T-cell (primary cell): Measurements from ENCODE around the gene SNX7. TPM values are rescaled to one million over a fixed set of nuclear protein-coding genes. Genes with fewer than 3 reads are reported as not detected.

Source experiments
- ATAC-seq, 4 experiments: fragments of 200-7000 bp in 3 of 4; fragments of 150-1000 bp in 1 of 4; cut with Tn5 transposase; replicated peaks in 1 of 4; 1 replicate in 3 of 4; 2 replicates in 1 of 4; pipeline ENCODE4 v1.10.0; 2021; ENCODE audit warnings: moderate library complexity in 3 of 4, mild to moderate bottlenecking in 2 of 4, moderate number of reproducible peaks in 1 of 4
- CTCF ChIA-PET, 2 donors: fragments of 300-600 bp; sonication (Branson Sonifier 250); formaldehyde crosslinking; loops; one replicate each; lab custom pipeline; 2022; ENCODE audit warnings: antibody characterized with exemption in 2 of 2; lab: Charles Lee
- POLR2A ChIA-PET, 2 donors: fragments of 300-600 bp; sonication (Branson Sonifier 250); formaldehyde crosslinking; loops; one replicate each; lab custom pipeline; 2022; ENCODE audit warnings: antibody characterized with exemption in 2 of 2; lab: Charles Lee
- DNase-seq, 35 experiments: peaks; one replicate each; pipeline versions ENCODE4 v3.0.0 to v3.0.0-alpha.2; 2013 to 2023
- H3K27ac ChIP-seq: one replicate; pipeline ENCODE4 v1.5.1; 2013; ENCODE audit warnings: low read length
- H3K27me3 ChIP-seq, 2 experiments: replicated peaks in 1 of 2; 1 replicate in 1 of 2; 2 replicates in 1 of 2; pipeline versions ENCODE4 v1.6.1 to v1.7.0; 2013; ENCODE audit warnings: low read length in 1 of 2, mixed read lengths in 1 of 2; ENCODE audit not compliant: control insufficient read depth in 2 of 2, insufficient read depth in 2 of 2; ENCODE audit errors: extremely low read depth in 1 of 2
- H3K36me3 ChIP-seq, 2 donors: 1 replicate in 1 of 2; 2 replicates in 1 of 2; pipeline versions ENCODE4 v1.6.1 to v1.7.0; 2013; ENCODE audit warnings: low read length in 1 of 2; ENCODE audit not compliant: control insufficient read depth in 2 of 2, insufficient read depth in 1 of 2; ENCODE audit errors: extremely low read depth in 1 of 2
- H3K4me1 ChIP-seq, 2 experiments: 1 replicate in 1 of 2; 2 replicates in 1 of 2; pipeline versions ENCODE4 v1.6.1 to v1.7.0; 2013; ENCODE audit warnings: low read length in 2 of 2, mixed read lengths in 1 of 2; ENCODE audit not compliant: insufficient read depth in 2 of 2, control insufficient read depth in 1 of 2; ENCODE audit errors: extremely low read depth in 1 of 2
- H3K4me3 ChIP-seq, 2 donors: 1 replicate in 1 of 2; 2 replicates in 1 of 2; pipeline versions ENCODE4 v1.5.1 to v1.7.0; 2013; ENCODE audit warnings: mild to moderate bottlenecking in 2 of 2, low read length in 1 of 2, moderate library complexity in 1 of 2; ENCODE audit not compliant: control insufficient read depth in 1 of 2; ENCODE audit errors: extremely low read depth in 1 of 2
- H3K9me3 ChIP-seq: 2 replicates; pipeline ENCODE4 v1.7.0; 2013
- H3K27ac Mint-ChIP-seq, 2 donors: one replicate each; pipeline ENCODE4 v1.8.0; 2020 to 2021; ENCODE audit warnings: mild to moderate bottlenecking in 2 of 2, mixed read lengths in 2 of 2
- H3K27me3 Mint-ChIP-seq, 2 donors: one replicate each; pipeline ENCODE4 v1.8.0; 2021 to 2022; ENCODE audit warnings: mixed read lengths in 2 of 2
- H3K36me3 Mint-ChIP-seq: one replicate; pipeline ENCODE4 v1.8.0; 2021; ENCODE audit warnings: mixed read lengths
- H3K4me1 Mint-ChIP-seq, 3 donors: one replicate each; pipeline ENCODE4 v1.8.0; 2020 to 2022; ENCODE audit warnings: mixed read lengths in 3 of 3, mild to moderate bottlenecking in 1 of 3
- H3K4me3 Mint-ChIP-seq, 3 donors: one replicate each; pipeline ENCODE4 v1.8.0; 2020 to 2022; ENCODE audit warnings: mild to moderate bottlenecking in 3 of 3, mixed read lengths in 3 of 3, moderate library complexity in 3 of 3
- H3K9me3 Mint-ChIP-seq, 3 donors: one replicate each; pipeline ENCODE4 v1.8.0; 2020 to 2022; ENCODE audit warnings: mixed read lengths in 3 of 3
- WGBS: methylation state at CpG from one replicate; pipeline ENCODE4 v1.1.5; 2013; ENCODE audit warnings: missing lambda C conversion rate; ENCODE audit not compliant: insufficient coverage; 5-methylcytosine and 5-hydroxymethylcytosine counted together
- total RNA-seq, 35 experiments: library from RNA in 6 of 35; stranded (reverse) in 6 of 35; fragments of 120-200 nt in 1 of 35; gene quantifications; one replicate each; pipeline versions ENCODE4 v1.2.1 to v1.2.4 and lab custom pipeline; 2013 to 2026

The SNX7 gene
- total RNA-seq, 5 donors from 2014 or later (not counting 1 experiment from before 2014, with no cell fraction given) = 0.36 to 1.3 (median 0.47) TPM; not detected in 2

- POLR2A ChIA-PET = no interaction called here
- 79% methylated on average over 2 of the region's 5 CpGs for WGBS
- Mint-ChIP-seq H3K9me3 (no peaks in the 10 kb centered on the region), H3K27me3 (peaks cover 3 to 10% of the 10 kb centered on the region in 2 donors), H3K27ac (no peak overlapping the region), H3K4me1 (no peaks in the 10 kb centered on the region), H3K36me3 (no peaks in the 10 kb centered on the region), H3K4me3 (no peak overlapping the region)
- Histone ChIP-seq H3K36me3 (no peaks in the 10 kb centered on the region), H3K9me3 (no peaks in the 10 kb centered on the region), H3K4me1 (no peaks in the 10 kb centered on the region), H3K4me3 (no peak overlapping the region), H3K27ac (no peak overlapping the region), H3K27me3 (no peaks in the 10 kb centered on the region)
- ATAC-seq (no peak), DNase-seq (no peak)
- CTCF ChIA-PET = no interaction called here
Observed at GRCh38 chr1:98674075-98674781, 12.7 kb downstream of the SNX7 start.

GRCh38 chr1:98675282-98675681 is 13.8 kb downstream of the SNX7 start:
- no peaks in the 10 kb centered on the region for H3K36me3 ChIP-seq
- ChIA-PET CTCF (no interaction called here), POLR2A (no interaction called here)
- no peaks in the 10 kb centered on the region for H3K27me3 ChIP-seq
- WGBS = no CpG with 5 or more reads among the region's 5 CpGs
- Mint-ChIP-seq H3K27ac (no peak overlapping the region), H3K4me3 (no peak overlapping the region), H3K27me3 (peaks cover 3 to 8% of the 10 kb centered on the region in 2 donors), H3K4me1 (no peaks in the 10 kb centered on the region), H3K36me3 (no peaks in the 10 kb centered on the region), H3K9me3 (no peaks in the 10 kb centered on the region)
- no peak for ATAC-seq
- H3K27ac ChIP-seq = no peak overlapping the region
- no peak for DNase-seq
- H3K9me3 ChIP-seq = no peaks in the 10 kb centered on the region
- no peaks in the 10 kb centered on the region for H3K4me1 ChIP-seq
- H3K4me3 ChIP-seq = no peak overlapping the region

DNA sequence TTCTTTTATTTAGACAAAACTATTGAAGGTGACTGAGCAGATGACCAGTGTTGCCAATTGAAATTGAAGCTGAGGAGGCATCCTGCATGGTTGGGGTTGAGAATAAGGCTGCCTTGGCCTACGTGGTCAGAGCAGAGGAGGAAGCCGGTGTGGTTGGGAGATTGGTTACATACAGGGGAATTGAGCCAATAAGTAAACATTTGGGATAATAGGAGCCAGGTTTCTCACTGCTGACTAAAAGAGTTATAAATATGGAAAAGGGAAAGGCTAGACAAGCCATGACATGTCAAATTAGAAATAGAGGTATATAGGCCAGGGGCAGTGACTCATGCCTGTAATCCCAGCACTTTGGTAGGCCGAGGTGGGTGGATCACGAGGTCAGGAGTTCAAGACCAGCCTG is 15.8 kb downstream of the SNX7 start:
- Histone ChIP-seq H3K36me3 (no peaks in the 10 kb centered on the region), H3K4me1 (no peaks in the 10 kb centered on the region), H3K27ac (no peak overlapping the region), H3K27me3 (no peaks in the 10 kb centered on the region), H3K9me3 (no peaks in the 10 kb centered on the region), H3K4me3 (no peak overlapping the region)
- ATAC-seq (no peak), DNase-seq (no peak)
- H3K27me3 Mint-ChIP-seq = peaks cover under 1 to 5% of the 10 kb centered on the region in 2 donors
- 63% methylated on average over 2 of the region's 4 CpGs for whole genome bisulfite sequencing
- no peaks in the 10 kb centered on the region for H3K36me3 Mint-ChIP-seq
- H3K4me1 Mint-ChIP-seq = no peaks in the 10 kb centered on the region
- ChIA-PET POLR2A (interaction anchor here in 1 of 2 donors (0.6 kb wide), 1 partner anchor 16 kb away, joined by 3 read pairs; no protein-coding TSS in a partner anchor), CTCF (no interaction called here)
- no peak overlapping the region for H3K27ac Mint-ChIP-seq
- H3K9me3 Mint-ChIP-seq = peaks cover 0 to 4% (median 0%) of the 10 kb centered on the region in 3 donors
- H3K4me3 Mint-ChIP-seq = no peak overlapping the region

DNA sequence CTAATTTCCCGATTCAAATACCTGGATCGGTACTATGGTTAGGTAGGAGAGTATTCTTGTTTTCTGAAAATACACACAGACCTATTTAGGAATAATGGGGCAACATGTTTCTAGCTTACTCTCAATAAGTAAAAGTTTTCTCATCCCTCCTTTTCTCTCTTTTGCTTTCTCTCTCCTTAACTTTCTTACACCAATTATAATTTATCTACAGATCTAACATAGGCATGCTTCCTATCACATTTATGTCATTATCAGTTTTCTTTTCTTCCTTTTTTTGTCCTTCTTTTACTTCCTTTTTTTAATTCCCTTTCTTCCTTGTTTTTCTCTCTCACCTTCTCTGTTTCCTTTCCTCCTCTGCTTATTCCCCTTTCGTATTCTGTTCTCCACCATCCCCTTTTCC is 20.3 kb downstream of the SNX7 start:
- H3K27ac ChIP-seq = no peak overlapping the region
- H3K4me3 Mint-ChIP-seq = no peak overlapping the region
- CTCF ChIA-PET = no interaction called here
- H3K9me3 ChIP-seq = no peaks in the 10 kb centered on the region
- H3K36me3 Mint-ChIP-seq = no peaks in the 10 kb centered on the region
- peaks cover 0 to 4% (median 0%) of the 10 kb centered on the region in 3 donors for H3K9me3 Mint-ChIP-seq
- no peaks in the 10 kb centered on the region for H3K4me1 ChIP-seq
- no peaks in the 10 kb centered on the region for H3K4me1 Mint-ChIP-seq
- peaks cover 0 to 5% of the 10 kb centered on the region in 2 donors for H3K27me3 Mint-ChIP-seq
- DNase-seq = no peak
- POLR2A ChIA-PET = no interaction called here
- no peaks in the 10 kb centered on the region for H3K36me3 ChIP-seq
- no peak overlapping the region for H3K27ac Mint-ChIP-seq
- ATAC-seq = no peak
- no CpG with 5 or more reads among the region's 3 CpGs for WGBS
- H3K27me3 ChIP-seq = no peaks in the 10 kb centered on the region
- H3K4me3 ChIP-seq = no peak overlapping the region

DNA sequence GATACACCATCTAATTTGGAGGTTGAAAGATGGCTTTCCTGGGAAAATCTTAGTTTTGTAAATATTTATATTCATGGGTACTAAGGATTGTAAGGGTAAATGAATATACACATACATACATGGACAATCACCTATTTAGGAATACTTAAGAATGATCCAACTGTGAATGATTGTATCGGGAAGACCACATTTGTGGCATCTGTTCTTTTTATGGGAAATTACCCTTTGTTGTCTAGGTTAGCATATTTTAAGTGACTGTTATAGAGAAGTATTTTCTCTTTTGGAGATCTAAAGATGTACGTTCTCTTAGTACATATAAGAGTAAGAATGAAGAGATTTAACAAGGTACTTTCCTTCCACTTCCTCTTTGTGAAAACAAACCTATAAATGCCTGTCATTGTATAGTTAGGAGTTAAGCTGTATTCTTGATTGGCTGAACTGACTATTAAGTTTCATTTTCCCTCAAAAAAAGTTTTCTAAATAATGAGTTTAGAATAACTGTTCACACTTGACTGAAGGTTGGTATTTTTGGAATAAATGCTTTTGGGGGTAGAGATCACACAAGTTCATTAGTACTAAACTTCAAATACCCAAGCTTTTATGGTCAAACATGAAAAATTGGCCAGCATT is 26.7 kb downstream of the SNX7 start:
- peaks cover 0 to 4% of the 10 kb centered on the region in 2 donors for H3K27me3 Mint-ChIP-seq
- no peak for DNase-seq
- WGBS = no CpG with 5 or more reads among the region's 2 CpGs
- Histone ChIP-seq H3K4me3 (no peak overlapping the region), H3K36me3 (no peaks in the 10 kb centered on the region), H3K27ac (no peak overlapping the region), H3K4me1 (no peaks in the 10 kb centered on the region), H3K9me3 (no peaks in the 10 kb centered on the region), H3K27me3 (no peaks in the 10 kb centered on the region)
- no peak for ATAC-seq
- H3K4me3 Mint-ChIP-seq = no peak overlapping the region
- no peaks in the 10 kb centered on the region for H3K9me3 Mint-ChIP-seq
- ChIA-PET POLR2A (interaction anchor here in 1 of 2 donors (0.6 kb wide), 1 partner anchor 647 kb away, joined by 3 read pairs; no protein-coding TSS in a partner anchor), CTCF (no interaction called here)
- H3K36me3 Mint-ChIP-seq = no peaks in the 10 kb centered on the region
- no peaks in the 10 kb centered on the region for H3K4me1 Mint-ChIP-seq
- no peak overlapping the region for H3K27ac Mint-ChIP-seq

GRCh38 chr1:98690576-98690975 is 29.1 kb downstream of the SNX7 start:
- H3K27ac Mint-ChIP-seq = no peak overlapping the region

More at GRCh38 chr1:98690576-98690975, 29.1 kb downstream of the SNX7 start:
- Histone ChIP-seq H3K27ac (no peak overlapping the region), H3K9me3 (no peaks in the 10 kb centered on the region), H3K4me3 (no peak overlapping the region), H3K27me3 (no peaks in the 10 kb centered on the region), H3K36me3 (no peaks in the 10 kb centered on the region), H3K4me1 (no peaks in the 10 kb centered on the region)
- no peak for ATAC-seq
- Mint-ChIP-seq H3K36me3 (no peaks in the 10 kb centered on the region), H3K4me1 (no peaks in the 10 kb centered on the region), H3K9me3 (no peaks in the 10 kb centered on the region), H3K27me3 (peaks cover 0 to 4% of the 10 kb centered on the region in 2 donors), H3K4me3 (no peak overlapping the region)
- ChIA-PET CTCF (no interaction called here), POLR2A (no interaction called here)
- DNase-seq = no peak
